GM18909 (cell line): Measurements from ENCODE around the gene LENG9.
"Not testable (repeated sequence)": the region's sequence is repeated elsewhere in the genome, so short reads cannot be mapped to it uniquely, and the experiment has no call there.

ENCODE experiments used
- ATAC-seq: cut with Tn5 transposase; IDR thresholded peaks from one replicate; pipeline ENCODE4 v1.9.1; 2021; ENCODE audit warnings: mild to moderate bottlenecking; ENCODE audit not compliant: unreplicated experiment, poor library complexity

Gene LENG9

DNA sequence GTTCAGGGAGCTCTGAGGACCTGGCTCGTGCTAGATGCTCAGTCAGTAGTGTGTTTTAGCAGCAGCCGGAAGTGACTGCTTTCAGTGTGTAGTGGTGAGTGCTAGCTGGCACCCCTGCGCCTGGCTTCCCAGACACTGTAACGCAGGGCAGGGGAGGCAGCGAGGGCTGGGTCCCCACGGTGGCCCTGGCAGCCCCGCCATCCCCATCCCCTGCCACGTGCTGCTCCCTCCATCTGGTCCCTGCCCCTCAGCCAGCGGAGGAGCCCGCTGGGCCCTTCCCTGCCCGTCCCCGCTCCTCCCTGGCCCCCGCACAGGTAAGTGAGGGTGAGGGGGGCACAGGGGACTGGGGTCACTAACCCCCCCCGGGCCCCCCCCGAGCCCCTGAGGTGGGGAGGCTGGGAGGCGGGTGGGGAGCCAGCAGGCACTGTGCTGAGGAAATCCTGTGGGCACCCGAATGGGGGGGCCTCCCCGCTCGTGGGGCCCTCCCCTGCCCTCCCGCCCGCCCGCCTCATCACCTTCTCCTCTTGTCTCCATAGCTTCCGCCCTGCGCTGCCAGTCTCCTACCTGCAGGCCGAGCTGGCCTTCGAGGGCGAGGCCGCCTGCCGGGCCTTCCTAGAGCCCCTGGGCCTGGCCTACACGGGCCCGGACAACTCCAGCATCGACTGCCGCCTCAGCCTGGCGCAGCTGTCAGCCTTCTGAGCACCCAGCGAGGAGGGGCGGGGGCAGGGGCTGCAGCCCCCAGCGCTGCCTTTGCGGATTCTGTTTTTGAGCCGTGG lies 3.2 kb downstream of the LENG9 start:
- ATAC-seq, result no peak

DNA sequence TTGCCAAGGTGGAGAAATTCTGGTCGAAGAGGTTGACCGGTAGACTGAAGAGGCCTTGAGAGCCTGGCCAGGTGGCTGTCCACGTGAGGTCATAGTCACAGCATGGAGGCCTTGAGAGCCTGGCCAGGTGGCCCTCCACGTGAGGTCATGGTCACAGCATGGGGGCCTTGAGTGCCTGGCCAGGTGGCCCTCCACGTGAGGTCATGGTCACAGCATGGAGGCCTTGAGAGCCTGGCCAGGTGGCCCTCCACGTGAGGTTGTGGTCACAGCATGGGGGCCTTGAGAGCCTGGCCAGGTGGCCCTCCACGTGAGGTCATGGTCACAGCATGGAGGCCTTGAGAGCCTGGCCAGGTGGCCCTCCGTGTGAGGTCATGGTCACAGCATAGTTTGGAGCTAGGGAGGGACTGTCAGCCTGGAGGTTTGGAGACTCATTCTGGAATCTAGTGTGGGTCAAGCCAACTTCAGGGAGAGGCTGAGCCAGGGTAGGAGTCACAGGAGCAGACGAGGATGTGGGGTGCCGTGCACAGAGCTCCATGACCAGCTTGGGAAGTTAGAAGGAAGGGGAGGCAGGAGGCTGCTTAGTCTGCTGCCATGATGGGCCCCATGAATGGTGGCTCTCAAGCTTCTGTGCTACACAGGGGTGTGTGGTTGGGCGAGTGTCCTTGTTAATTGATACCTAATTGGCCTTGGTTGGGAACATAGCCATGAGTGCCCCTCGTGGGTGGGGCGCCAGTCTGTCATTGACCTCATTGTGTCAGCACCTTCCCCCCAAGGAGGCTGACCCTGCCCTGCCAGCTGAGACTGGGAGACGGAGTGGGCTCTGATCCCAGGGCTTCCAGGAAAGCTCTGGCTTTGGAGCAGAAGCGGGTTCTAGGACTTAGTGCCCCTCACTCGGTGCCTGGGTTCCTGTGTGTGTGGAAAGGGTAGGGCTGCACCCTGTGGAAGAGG lies 4.0 kb downstream of the LENG9 start:
- ATAC-seq, result no peak

DNA sequence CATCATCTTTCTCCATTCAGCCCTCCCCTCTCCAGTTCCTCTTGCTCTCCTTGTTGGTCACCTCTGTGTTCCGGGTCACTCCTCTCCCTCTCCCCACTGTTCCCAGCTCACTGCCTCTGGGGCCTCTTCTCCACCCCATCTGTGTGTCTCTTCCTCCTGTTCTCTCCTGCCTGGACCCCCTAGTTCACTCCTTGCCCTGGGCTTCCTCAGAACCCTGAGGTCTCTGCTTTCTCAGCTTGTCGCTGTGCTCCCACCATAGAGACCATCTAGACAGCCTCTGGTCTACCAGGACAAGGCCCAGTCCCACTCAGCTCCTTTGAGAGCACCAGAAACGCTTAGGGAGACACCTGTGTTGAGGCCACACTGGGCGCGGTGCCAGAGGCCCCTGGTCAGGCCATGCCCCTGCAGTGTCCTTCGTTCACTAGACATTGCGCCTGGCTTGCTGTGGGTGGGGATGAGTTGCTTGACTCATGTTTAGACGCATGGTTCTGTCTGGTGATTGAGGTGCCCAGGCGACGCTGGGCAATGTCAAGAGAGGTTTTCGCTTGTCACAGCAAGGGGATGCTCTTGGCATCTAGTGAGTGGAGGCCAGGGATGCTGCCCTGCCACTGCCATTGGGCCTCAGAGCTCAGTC lies 4.8 kb downstream of the LENG9 start:
- no peak for ATAC-seq

DNA sequence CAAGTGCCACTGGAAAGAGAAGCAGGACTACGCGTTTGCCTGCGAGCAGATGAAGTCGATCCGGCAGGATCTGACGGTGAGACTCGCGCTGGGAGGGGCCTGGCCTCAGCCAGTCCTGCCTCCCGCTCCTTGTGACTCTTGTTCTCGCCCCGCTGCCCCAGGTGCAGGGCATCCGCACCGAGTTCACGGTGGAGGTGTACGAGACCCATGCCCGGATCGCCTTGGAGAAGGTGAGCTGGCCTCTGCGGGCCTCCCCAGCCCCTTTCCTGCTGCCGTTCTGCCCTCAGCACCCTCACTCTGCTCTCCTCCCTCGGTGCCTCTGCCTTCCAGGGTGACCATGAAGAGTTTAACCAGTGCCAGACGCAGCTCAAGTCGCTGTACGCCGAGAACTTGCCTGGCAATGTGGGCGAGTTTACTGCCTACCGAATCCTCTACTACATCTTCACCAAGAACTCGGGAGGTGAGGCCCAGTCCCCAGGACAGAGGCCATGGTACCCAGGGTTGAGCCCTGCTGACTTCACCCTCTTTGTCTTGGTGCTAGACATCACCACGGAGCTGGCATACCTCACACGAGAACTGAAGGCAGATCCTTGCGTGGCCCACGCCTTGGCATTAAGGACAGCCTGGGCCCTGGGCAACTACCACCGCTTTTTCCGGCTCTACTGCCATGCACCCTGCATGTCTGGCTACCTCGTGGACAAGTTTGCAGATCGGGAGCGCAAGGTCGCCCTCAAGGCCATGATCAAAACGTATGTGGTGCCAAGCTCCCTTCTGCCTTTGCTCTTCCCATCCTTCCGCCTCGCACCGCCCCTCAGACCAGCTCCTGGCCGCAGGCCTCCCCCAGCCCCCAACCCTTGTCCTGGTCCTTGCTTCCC lies 5.6 kb downstream of the LENG9 start:
- no peak for ATAC-seq

DNA sequence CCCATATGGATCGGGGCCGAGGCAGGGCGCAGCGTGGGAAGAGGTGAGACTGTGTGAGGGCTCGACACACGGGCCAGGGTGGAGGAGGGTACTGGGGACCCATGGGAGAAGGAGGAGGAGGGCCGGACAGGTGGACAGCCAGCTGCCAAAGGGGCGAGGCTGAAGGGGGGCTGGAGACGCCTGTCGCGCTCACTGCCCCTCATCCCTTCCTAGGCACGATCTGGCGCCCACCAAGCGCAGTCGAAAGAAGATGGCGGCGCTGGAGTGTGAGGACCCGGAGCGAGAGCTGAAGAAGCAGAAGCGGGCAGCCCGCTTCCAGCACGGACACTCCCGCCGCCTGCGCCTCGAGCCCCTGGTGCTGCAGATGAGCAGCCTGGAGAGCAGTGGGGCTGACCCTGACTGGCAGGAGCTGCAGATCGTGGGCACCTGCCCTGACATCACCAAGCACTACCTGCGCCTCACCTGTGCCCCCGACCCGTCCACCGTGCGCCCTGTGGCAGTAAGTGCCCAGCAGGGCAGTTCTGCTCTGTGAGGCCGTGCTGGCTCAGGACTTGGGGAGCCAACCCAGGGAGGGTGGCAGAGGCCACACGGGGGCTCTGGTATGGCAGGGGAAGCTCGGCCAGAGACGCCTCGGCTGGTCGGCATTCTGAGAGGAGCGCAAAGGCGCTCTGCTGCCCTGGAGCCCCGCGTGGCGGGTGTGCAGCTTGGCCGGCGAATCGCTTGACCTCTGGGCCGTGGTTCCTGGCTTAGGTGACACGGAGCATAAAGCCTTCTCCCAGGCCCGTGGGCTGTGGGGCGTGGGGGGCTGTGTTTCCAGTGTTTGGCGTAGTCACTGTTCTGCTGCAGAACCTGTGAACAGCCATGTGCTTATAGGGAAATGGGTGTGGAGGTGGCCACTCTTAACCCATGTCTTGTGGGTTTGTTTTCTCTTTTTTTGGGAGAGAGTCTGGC lies 6.9 kb downstream of the LENG9 start:
- no peak for ATAC-seq

DNA sequence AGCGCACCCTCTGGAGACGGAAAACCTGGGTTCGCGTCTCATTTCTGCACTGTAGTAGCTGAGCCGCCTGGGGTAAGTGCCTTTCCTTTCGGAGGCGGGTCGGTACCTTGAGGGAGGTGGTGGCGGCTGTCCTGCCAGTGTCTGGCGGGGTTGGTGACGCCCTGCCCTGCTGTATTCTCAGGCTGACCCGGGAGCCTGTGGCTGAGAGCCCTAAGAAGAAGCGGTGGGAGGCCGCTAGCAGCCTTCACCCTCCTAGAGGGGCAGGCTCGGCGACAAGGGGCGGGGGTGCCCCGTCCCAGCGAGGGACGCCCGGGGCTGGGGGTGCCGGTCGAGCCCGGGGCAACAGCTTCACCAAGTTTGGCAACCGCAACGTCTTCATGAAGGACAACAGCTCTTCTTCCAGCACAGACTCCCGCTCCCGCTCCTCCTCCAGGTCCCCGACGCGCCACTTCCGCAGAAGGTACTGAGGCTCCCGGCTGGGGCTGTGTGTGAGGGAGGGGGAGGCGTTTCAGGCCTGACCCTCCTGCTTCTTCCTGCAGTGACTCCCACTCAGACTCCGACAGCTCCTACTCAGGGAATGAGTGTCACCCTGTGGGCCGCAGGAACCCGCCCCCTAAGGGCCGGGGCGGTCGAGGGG lies 7.7 kb downstream of the LENG9 start:
- no peak for ATAC-seq

DNA sequence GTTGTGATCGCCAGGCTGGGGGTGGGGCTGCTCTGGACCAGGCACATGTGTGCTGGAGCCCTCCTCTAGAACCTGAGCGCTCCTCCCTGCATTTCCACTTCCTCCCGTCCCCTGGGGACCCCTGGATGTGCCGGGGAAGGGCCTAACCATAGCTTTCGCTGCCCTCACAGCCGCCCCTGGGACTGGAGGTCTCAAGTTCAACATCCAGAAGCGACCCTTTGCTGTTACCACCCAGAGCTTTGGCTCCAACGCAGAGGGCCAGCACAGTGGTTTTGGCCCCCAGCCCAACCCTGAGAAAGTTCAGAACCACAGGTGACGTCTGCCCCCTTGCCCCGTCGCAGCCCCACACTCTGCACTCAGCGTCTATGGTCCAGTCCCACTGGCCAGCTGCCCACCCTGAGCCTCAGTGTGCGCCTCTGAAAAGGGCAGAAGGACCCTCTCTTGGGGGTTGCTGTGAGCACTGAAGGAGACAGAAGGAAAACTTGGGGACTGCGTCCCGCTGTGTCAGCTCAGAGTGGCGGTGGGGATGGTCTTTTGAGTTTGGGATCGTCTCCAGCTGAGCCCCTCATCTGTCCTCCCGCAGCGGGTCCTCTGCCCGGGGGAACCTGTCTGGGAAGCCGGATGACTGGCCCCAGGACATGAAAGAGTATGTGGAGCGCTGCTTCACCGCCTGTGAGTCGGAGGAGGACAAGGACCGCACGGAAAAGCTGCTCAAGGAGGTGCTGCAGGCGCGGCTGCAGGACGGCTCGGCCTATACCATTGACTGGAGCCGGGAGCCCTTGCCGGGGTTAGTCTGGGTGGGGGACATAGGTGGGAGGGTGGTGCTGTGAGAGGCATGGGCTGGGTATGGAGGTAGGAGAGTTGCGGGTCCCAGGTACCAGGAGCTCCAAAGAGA lies 8.6 kb downstream of the LENG9 start:
- ATAC-seq, result no peak

DNA sequence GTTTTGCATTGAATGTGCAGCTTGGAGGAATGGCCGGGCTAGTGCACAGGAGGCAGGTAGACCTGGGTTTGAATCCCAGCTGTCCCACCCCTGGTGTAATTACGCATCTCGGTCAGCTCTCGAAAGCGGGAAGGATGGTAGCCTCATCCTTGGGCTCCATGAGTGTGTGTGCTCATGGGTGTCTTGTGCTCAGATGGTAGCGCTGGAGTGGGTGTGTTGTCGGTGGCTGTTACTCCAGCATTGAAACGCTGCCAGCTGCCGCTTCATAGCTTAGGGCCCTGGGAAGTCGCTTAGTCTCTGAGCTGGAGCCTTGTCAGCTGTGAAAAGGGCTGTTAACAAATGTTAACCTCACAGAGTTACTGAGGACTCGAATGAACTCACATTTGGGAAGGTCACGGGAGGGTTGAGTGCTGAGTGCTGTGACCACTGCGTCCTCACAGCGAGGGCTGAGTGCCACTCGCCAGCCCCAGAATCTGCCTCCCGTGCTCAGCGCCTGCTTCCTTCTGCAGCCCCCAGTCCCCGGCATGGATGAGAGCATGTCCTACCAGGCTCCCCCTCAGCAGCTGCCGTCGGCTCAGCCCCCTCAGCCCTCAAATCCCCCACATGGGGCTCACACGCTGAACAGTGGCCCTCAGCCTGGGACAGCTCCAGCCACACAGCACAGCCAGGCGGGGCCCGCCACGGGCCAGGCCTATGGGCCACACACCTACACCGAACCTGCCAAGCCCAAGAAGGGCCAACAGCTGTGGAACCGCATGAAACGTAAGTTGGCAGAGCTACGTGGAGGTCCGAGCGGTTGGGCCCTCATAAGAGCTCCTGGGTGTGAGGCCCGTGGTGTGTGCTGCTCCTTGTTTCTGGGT lies 9.4 kb downstream of the LENG9 start:
- no peak for ATAC-seq

DNA sequence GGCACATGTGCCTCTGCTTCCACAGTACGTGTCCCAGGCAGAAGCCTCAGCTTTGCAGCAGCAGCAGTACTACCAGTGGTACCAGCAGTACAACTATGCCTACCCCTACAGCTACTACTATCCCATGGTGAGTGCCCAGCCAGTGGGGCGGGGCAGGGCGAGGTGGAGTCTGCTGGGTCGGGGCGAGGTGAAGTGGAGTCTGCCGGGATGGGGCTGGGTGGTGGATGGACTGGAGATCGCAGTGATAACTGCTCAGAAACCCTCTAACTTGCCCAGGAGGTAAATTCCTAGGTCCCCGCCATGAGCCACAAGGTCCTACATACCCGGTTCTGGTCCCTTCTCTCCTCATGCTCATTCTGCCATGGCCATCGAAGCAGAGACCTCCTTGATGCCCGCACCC lies 11.0 kb downstream of the LENG9 start:
- no peak for ATAC-seq

DNA sequence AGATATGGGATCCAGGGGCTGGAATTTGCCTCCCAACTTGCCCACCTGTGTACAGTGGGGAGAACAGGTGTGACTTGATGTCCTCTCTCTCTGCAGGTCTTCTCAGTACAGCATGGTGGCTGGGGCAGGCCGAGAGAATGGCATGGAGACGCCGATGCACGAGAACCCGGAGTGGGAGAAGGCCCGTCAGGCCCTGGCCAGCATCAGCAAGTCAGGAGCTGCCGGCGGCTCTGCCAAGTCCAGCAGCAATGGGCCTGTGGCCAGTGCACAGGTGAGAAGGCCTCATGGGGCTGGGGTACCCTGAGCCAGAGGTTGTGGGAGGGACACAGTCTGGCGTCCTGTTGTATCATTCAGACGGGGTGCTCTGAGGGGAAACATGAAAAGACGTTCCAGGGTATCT lies 11.6 kb downstream of the LENG9 start:
- ATAC-seq, result no peak

DNA sequence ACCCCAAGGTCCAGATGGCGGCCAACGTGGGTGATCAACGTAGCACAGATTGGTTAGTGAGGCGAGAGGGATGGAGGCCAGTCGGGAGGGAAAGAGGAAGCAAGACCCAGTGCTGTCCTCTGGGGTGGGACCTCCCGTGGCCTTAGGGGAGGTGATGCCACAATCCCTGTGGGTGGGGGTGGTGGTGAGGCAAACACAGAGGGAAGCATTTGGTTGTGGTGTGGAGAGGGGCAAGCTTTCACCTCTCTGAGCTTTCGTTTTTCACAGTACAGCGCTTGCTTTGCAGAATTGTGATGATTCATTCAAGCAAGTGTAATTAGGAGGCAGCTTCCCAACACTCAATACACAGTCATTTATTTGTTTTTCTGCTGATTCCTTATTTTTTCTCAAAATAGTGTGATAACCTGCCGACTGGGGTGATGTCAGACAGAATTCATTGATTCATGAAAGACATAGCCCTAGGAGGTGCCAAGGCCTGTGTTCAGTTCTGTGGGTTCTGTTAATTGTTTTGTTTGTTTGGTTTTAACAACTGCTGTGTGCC lies 12.2 kb downstream of the LENG9 start:
- ATAC-seq, result no peak

DNA sequence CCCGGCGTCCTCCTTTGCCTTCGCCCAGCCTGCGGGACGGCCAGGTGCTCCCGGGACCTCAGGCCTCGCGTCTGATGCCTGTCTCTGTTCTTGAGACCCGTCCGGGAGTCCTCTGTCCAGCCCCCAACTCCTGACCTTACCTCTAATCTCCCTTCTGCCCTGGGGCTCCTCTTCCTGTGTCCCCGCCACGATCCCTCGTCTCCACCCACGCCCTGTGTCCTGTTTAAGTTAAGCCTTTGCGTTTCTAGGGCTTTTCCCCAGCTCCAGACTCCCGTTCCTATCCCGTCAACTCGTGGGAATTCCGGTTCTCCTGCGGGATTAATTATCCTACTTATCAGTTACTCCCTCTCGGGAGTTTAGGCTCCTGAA lies 13.9 kb downstream of the LENG9 start:
- ATAC-seq, result peak; percentile 4

DNA sequence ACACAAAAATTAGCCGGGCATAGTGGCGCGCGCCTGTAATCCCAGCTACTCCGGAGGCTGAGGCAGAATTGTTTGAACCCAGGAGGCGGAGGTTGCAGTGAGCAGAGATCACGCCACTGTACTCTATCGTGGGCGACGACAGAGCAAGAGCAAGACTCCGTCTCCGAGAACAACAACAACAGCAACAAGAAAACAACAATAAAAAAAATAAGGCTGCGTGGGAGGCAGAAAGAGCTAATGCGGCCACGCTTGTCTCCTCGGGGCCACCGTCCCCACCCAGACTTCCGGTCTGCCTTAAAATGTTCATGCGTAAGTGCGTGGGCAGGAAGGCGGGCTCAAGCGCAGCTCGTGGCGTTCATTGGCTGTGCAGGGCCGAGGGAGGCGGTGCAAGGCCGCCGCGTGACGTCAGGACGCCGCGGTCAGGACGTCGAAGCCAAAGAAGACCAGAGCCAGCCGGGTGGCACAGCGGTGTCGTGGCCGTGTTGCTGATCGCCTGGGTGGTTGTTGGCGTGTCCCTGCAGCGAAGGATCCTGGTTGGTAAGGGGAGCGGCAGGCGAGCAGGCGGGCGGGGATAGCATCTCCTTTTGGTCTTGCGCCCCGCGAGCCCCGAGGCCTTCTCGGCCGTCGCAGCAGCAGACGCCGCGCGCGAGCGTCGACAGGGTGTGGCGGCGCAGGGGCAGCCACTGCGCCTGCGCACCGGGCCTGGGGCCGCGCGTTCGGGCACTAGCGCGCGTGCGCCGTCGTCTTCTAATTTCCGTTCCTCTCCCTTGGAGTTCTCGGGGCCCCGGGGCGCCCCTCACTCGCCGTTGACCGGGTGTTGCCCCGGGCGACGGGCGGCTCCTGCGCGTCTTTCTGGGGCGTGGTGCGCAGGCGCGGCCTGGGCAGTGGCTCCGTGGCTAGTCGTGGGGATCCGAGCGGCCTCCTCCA lies 14.5 kb downstream of the LENG9 start, which contains the start of gene LENG8:
LENG8 (plus strand) TSS at position 426 of the 927 bp plus-strand sequence. CDS start 2,146 bp downstream, outside the sequence.
- ATAC-seq, result peak; percentile 90

DNA sequence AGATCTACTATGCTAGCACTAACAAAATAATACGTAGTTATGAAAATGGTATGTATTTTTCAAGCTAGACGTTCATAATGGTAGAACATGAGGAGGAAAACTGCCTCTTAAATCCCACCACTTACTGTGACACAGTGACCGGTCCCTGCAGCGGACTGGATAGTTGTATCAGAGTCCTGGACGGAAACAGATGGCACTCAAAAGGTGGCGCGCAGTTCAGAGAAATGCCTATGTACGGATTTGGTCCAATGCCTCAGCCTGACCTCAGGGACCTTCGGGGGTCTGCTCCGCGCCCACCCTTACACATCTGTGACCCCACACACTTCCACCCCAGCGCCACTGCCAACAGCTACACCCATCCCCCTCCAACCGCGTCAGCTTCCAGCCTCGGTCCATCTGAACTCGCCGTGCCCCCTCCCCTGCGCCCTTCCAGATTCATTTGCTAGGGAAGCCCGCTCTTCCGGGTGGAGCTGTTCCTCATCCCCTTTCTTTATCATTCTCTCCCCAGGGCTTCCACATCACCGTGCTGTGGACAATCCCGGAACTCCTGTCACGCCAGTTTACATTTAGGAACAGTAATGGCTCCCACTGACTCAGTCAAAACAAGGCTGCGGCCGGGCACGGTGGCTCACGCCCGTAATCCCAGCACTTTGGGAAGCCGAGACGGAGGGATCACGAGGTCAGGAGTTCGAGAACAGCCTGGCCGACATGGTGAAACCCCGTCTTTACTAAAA lies 15.4 kb downstream of the LENG9 start:
- ATAC-seq, result peak; percentile 2

DNA sequence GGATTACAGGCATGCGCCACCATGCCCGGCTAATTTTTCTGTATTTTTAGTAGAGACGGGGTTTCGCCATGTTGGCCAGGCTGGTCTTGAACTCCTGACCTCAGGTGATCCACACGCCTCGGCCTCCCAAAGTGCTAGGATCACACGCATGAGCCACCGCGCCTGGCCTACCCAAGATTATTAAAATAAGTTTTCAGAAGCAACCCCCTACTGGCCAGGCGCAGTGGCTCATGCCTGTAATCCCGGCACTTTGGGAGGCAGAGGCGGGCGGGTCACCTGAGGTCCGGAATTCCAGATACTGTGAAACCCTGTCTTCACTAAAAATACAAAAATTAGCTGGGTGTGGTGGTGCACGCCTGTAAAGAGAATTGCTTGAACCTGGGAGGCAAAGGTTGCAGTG lies 17.2 kb downstream of the LENG9 start:
- not testable (repeated sequence) for ATAC-seq
